Stimulated activated naive CD8-positive, alpha-beta T cell treated with anti-CD3 and anti-CD28 coated beads, Interleukin-15, Interleukin-2, amounts not matched to agents 100 U/mL and 50 U/mL, for 24 hours (primary cell): ENCODE results near the gene SLC39A7.

ENCODE experiments used
- ATAC-seq: fragments of 150-1000 bp; cut with Tn5 transposase; one replicate; pipeline ENCODE4 v1.10.0; 2021
- DNase-seq: peaks from one replicate; pipeline ENCODE4 v3.0.0; 2021

SLC39A7 gene

GRCh38 chr6:33236852-33237251, 36.2 kb downstream of the SLC39A7 start:
- DNase-seq (no peak), ATAC-seq (no peak)

- ATAC-seq (no peak), DNase-seq (no peak)
Measured at GRCh38 chr6:33237741-33238140, 37.1 kb downstream of the SLC39A7 start.

DNA sequence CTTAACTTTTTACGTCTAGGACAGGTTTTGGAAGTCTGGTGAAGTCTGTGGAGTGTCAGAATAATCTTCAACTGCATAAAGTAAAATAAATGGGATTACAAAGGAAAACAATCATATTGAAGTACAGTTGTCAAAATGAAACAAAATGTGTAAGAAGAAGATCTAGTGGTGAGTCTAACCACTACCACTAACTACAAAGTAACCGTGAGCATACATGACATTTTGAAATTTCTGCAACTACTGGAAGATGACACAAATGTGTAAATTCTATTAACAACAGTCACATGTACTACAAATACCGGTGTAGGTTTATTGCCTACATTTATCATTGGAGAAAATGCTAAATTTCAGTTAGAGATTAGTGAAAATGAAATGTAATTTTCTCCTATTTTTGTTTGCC, 41.3 kb downstream of the SLC39A7 start:
- ATAC-seq (peak; percentile 79), DNase-seq (no peak)

GRCh38 chr6:33243476-33243875, 42.8 kb downstream of the SLC39A7 start:
- no peak for DNase-seq

DNA sequence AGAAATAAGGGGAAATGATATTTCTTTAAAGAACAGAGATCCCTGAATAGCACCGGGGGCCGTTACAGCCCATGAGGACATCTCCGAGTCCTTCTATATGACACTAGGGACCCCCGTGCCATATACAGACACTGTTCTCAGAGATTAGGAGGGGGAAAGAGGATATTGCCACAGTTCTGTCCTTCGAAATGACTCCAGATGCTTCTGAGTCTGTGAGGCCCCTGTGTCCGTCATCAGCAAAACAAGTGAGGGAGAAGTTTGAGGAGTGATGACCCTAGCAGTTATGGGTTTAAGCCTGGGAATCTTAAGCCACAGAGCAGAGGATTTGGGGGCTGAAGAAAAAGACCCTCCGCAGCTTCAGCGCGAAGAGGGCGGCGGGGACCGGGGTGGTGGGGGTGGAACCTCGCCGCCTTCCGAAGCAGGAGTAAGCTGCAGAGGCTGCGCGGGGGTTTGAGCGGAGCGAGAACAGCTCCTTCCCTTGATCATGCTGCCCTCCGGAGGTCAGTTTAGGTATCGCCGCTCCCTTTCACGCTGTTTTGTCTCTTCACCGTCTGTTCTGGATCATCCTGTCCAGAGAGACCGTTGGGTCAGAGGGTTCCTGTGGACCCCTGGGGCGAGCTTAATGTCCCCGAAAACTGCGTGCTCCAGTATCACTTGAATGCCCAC, 47.4 kb downstream of the SLC39A7 start:
- peak; percentile 94 for DNase-seq
- ATAC-seq = peak; percentile 45

More at GRCh38 chr6:33243476-33243875, 42.8 kb downstream of the SLC39A7 start:
- ATAC-seq = no peak

DNA sequence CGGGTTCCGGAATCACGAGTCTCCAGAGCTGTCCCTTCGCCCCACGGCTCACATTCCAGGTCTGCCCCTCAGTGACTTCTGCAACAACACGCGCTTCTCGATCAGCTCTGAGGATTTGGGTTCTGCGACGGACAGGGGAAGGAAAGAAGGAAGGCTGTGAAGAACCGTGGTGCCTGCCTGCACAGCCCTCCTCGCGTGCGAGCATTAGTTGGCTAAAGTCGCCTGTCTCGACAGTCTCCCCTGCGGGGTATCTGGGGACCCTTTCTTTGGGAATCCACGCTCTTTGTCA, 47.9 kb downstream of the SLC39A7 start:
- ATAC-seq (peak; percentile 5), DNase-seq (no peak)

DNA sequence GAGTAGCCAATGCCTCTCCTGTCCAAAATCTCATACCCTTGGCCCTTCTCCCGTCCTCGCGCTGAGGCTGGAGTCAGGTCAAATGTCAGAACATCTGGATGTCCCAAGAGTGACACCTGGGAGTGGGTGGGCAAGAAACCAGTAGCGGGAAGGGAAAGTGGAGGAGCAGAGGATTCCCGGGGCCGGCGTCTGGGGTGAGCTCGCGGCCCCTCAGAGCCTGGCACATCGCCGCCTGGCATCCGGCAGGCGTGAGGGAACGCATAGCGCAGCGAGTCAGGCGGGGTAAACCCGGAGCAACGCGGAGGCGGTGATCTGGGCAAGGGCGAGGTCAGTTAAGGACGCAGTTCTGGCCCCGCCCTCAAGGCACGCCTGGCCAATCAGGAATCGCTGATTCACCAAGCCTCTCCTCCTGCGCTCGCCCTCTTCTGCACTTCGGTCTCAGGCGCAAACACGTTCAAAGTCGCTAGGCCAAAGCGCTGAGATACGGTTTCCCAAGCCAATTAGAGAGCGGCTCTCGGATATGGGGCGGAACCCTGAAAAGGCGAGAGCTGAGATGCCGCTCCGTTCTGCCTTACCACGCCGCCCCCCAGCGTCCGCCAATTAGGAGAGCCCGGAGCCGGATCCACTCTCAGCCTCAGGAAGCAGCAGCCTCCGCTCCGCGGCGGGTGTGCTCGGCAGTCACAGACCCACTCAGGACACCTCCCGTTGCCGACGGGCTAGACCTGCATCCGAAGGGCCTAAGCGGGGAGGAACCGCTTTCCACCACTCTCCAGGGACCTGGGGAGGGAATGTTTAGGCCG, 48.5 kb downstream of the SLC39A7 start:
- ATAC-seq (peak; percentile 96), DNase-seq (peak; percentile 96)

GRCh38 chr6:33249732-33250630, 49.3 kb downstream of the SLC39A7 start:
- ATAC-seq (no peak), DNase-seq (no peak)

DNA sequence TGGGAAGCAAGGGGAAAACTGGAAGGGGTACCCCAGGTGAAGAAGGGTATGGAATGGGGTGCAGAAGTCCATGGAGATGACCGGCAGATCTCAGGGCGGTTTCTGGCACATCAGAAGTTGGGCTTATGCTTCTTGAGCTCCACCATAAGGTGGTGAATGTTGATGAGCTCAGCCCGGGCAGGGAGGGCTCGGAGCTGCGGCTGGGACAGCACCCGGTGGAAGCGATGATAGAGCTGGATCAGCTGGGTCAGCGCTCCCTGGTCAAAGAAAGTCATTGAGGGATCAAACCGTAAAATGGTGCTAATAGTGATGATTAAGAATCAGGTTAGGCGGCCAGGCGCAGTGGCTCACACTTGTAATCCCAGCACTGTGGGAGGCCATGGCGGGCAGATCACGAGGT, 50.1 kb downstream of the SLC39A7 start:
- ATAC-seq = no peak
- DNase-seq = no peak

DNA sequence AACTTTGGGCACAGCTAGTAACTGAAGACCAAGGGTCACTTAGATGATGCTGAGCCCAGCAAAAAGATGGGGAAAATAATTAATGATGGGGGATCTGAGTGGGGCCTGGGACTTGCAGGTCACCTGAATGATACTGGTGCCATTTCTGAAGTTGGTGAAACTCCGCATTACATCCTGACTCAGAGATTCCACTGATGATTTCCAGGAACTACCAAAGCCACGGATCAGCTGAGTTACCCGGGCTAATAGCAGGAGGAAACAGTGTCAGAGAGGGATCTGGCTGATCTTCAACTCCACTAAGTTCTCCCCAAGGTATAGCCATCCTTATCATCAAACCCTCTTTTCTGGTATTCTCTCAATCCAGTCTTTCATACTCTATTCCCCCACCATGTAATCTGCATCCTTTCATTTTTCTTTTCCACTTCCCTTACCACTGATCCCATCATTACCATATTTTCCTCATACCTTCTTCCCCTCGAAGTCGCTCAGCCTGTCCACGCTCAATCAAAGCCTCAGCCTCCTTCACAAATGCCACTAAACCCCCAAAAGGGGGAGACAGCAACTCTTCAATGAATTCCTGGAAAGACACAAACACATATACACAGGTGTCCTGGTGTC, 50.8 kb downstream of the SLC39A7 start:
- DNase-seq = no peak
- ATAC-seq = no peak

DNA sequence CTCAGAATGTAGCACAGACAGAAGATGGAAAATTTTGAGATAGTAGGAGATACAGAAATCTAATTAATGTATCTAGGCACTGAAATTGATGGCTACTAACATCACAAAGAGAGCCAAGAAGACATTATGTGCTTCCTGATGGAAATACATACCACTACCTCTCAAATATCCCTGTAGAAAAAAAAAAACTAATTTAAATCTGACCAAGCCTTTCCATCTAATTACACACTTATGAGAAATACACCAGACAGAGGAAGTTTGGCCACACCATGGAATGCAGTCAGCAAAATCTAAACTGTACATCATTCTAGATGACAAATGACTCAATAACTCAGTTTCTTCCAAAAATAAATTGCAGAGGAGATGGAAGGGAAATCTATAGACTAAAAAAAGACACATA, 52.1 kb downstream of the SLC39A7 start:
- no peak for DNase-seq
- ATAC-seq = no peak
